Measurements from ENCODE around the gene LMAN2.
A peak's percentile ranks its signal among the peaks of the same experiment; 100 is the strongest.
"Not testable (repeated sequence)": the region's sequence is repeated elsewhere in the genome, so short reads cannot be mapped to it uniquely, and the experiment has no call there.

LMAN2 gene

DNA sequence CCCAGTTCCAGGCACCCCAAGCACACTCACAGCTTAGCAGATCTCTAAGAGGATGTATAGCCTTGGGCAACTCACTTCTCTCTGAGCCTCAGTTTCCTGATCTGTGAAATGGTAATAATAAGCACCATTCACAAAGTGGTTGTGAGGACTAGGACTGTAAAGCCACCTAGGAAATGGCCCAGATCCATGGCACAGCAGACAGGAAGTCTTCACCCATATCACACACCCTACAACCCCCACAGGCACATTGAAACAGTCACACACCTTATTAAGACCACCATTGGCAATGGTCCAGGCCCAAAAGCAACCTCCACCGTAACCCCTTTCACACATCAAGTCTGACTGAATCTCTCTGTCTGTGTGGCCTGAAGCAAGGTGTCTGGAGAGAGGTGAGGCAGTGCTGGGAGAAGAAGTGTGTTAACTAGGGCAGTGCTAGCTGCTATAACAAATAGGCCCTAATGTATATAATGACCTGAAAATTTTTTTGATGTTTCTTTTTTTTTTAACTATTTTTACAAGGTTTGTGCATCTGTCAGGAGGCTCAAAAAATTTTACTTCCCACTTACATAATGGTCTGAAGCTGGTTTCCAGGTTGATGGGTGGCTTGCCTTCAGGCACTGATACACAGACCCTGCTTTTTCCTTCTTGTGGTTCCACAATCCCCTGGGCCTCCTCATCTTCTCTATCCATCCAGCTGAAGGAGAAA, 3.8 kb upstream of the LMAN2 start:
- no peak overlapping the region for H3K27ac ChIP-seq
- no peak overlapping the region for H3K4me3 ChIP-seq

DNA sequence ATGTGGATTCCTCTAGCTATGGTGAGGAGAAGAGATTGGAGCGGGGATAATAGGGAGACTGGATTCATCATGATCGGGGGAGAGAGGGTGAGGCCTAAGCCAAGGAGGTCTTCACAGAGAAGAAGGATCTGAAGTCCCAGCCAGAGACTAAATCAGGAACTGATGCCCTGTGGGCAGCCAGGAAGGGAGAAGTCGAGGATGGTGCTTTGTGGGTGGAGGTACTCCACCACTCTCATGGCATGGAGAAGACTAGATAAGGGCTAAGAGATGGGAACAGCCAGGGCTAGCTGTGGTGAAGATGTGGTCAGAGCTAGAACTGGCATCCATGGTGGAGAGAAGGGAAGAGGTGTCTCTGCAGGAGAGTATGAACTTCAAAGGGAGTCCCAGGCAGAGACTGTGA, 3.2 kb upstream of the LMAN2 start:
- Histone ChIP-seq H3K4me3 (no peak overlapping the region), H3K27ac (no peak overlapping the region)

DNA sequence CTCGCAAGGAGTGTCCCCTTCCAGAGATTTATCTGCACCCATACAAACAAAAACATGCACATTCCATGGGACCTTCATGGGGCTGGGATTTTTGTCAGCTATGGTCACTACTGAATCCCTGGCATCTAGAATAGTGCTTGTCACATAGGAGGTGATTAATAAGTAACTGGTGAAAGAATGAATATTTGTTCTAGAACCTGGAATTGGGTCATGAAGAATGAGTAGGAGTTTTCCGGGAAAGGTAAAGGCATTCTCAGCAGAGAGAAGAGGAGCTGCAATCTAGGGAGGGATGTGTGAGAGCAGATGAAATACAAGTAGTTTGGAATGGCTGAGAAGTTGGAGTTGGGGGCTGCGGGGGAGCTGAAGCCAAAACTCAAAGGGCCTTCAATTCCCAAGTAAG, 2.8 kb upstream of the LMAN2 start:
- Histone ChIP-seq H3K27ac (no peak overlapping the region), H3K4me3 (no peak overlapping the region)

DNA sequence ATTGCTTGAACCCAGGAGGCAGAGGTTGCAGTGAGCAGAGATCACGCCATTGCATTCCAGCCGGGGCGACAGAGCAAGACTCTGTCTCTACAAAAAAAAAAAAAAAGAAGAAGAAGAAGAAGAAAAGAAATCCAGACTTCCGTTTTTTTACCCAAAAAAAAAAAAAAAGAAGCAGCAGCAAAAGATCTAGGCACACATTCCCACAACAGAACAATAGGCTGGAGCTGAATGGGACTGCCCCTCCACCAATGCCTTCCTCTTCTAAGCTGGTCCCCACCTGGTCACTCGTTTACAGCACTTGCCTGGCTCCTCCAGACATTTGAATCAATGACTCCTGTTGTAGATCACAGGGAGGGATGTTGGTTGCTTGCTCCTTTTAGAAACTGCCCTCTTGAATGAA, 1.6 kb upstream of the LMAN2 start:
- Histone ChIP-seq H3K4me3 (no peak overlapping the region), H3K27ac (peak overlapping the region in 1 of 21 experiments; percentile 97)

DNA sequence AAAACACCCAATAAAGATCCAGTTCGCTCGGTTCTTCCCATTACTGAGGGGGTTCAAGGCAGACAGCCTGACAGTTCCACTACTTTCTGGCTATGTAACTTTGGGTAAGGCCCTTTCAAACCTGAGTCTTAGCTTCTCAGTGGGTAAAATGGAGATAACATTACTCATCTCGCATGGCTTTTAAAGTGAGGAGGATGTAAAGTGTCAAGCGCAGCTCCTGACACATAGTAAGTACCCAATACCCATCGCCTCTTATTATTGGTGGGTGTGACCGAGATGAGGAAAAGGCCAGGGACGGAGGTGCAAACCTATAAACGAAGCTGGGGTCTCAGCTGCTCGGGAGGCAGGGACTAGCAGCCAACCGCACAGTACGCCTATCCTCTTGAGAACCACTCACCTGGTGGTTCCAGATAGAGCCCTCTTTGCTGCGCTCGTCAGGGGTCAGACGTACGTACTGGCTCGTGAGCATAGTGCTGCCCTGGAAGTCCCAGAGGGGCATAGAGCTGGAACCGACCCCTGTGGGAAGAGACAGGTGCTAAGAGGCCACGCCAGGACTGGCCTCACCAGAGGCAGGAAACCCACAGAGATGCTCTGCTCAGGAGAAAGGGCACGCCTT, 584 bp downstream of the LMAN2 start:
- peak overlapping the region; percentile 68 to 97 (median 87) for H3K4me3 ChIP-seq
- peak overlapping the region; percentile 84 to 99 (median 95) for H3K27ac ChIP-seq

DNA sequence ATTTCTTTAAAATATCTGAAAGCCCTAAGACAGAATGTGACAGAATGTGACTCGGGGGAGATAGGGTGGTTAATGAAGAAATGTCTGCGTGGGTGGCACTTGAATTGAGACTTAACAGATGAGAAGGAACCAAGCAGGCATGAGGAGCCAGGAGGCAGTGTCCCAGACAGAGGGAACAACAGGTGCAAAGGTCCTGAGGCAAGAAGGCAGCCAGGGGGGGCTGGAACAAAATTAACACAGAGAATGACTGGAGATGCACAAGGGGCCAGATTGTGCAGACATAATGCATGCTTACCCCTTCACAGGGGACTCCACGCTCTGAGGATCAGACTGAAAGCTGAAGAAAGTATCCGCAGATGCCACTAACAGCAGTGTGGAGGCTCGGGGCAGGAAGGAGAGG, 1.7 kb downstream of the LMAN2 start:
- peak overlapping the region in 1 of 7 experiments; percentile 95 for H3K4me3 ChIP-seq

DNA sequence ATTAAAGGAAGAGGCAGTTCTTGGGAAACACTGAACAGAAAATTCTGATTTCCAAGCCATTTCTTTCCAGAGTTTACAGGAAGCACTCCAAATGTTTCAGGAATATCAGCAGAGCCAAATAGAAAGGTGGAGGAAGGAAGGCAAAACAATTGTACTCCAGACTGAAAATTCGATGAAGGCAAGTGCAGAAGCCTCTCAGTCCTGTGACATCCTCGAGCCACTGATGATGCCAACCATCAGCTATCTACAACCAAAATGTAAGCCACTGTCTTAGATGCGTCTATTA, 2.2 kb downstream of the LMAN2 start:
- no peak overlapping the region for H3K27ac ChIP-seq
- no peak overlapping the region for H3K4me3 ChIP-seq

More for the DNA sequence above, 1.7 kb downstream of the LMAN2 start:
- no peak overlapping the region for H3K27ac ChIP-seq

DNA sequence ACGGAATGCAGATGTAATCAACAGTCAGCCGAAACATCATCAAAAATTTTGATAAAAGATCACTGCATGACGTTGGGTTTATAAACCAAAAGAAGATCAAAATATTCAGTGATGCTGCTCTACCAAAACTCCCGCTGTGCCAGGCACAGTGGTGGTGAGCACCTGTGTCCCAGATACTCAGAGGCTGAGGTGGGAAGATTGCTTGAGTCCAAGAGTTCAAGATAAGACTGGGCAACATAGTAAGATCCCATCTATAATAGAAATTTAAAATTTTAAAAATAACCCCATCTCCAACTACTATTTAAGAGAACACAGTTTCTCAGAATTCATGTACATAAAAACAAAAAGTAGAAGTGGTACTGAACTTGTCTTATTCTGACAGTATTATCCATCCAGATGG, 3.8 kb downstream of the LMAN2 start:
- Histone ChIP-seq H3K27ac (no peak overlapping the region), H3K4me3 (no peak overlapping the region)

DNA sequence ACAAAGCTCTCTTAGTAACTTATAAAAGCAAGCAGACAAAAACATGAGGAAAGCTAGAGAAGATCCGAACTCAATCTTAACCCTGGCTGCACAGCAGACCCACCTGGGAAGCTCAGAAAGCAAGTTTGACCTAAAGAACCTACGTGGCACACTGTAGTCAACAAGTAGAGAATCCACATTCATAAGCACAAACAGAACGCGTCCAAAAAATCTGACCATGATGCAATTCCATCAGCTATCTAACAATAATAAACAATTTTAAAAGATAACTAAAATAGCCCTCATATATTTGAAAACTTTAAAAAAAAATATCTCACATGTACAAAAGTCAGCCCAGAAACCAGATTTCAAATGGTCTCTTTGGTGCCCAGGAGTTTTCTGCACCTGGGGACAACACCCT, 4.6 kb downstream of the LMAN2 start:
- no peak overlapping the region for H3K27ac ChIP-seq
- H3K4me3 ChIP-seq: no peak overlapping the region

DNA sequence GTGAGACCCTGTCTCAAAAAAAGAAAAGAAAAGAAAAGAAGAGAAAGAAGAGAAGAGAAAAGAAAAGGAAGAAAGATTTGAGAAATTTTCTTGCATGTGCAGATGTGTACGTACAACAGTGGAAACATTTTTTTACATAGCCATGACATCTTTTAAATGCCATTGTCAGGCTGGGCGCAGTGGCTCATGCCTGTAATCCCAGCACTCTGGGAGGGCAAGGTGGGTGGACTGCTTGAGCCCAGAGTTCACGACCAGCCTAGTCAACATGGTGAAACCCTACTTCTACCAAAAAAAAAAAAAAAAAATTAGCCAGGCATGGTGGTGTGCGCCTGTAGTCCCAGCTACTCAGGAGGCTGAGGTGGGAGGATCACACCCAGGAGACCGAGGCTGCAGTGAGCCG, 6.6 kb downstream of the LMAN2 start:
- Histone ChIP-seq H3K4me3 (no peak overlapping the region), H3K27ac (no peak overlapping the region)

DNA sequence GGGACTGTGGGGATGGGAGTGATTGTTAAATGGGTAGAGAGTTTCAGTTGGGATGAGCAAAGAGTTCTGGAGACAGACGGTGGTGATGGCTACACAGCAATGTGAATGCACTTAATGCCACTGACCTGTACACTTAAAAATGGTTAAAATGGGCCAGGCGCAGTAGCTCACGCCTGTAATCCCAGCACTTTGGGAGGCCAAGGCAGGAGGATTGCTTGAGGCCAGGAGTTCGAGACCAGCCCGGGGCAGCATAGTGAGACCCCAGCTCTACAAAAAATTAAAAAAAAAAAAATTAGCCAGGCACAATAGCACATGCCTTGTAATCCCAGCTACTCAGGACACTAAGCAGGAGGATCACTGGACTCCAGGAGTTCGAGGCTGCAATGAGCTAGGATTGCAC, 7.7 kb downstream of the LMAN2 start:
- H3K27ac ChIP-seq: no peak overlapping the region

DNA sequence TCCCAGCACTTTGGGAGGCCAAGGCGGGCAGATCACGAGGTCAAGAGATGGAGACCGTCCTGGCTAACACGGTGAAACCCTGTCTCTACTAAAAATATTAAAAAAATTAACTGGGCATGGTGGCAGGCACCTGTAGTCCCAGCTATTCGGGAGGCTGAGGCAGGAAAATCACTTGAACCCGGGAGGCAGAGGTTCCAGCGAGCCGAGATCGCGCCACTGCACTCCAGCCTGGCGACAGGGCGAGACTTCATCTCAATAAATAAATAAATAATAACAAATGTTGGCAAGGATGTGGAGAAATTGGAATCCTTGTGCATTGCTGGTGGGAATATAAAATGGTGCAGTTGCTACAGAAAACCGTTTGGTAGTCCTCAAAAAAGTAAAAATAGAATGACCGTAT, 8.5 kb downstream of the LMAN2 start:
- not testable (repeated sequence) for H3K4me3 ChIP-seq, H3K27ac ChIP-seq

More for the DNA sequence above, 7.7 kb downstream of the LMAN2 start:
- H3K4me3 ChIP-seq: no peak overlapping the region

DNA sequence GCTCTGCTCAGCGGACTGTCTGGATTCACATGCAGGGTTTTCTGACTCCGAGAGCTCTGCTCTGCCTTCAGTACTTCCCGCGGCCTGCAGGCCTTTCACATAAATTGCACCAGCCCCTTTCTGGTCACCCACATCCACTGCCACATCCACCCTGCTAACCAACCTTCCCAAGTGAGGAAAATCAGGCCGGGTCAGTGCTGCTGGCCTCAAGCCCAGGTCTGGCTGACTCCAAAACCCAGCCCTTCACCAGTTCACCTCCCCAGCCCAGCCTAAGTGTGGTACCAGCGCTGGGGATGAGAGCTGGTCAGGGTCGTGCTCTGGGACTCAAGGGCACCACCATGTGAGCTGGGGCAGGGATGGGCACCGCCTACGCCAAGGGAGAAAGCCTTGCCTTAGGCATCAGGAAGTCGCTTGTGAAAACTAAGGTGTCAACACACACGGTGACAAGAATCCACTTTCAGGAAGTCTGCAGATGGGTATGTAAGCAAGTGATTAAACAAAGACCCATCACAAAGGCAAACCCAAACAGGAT, 12.3 kb downstream of the LMAN2 start:
- Histone ChIP-seq H3K4me3 (no peak overlapping the region), H3K27ac (peak overlapping the region in 2 of 21 experiments; percentile 5 to 9)

DNA sequence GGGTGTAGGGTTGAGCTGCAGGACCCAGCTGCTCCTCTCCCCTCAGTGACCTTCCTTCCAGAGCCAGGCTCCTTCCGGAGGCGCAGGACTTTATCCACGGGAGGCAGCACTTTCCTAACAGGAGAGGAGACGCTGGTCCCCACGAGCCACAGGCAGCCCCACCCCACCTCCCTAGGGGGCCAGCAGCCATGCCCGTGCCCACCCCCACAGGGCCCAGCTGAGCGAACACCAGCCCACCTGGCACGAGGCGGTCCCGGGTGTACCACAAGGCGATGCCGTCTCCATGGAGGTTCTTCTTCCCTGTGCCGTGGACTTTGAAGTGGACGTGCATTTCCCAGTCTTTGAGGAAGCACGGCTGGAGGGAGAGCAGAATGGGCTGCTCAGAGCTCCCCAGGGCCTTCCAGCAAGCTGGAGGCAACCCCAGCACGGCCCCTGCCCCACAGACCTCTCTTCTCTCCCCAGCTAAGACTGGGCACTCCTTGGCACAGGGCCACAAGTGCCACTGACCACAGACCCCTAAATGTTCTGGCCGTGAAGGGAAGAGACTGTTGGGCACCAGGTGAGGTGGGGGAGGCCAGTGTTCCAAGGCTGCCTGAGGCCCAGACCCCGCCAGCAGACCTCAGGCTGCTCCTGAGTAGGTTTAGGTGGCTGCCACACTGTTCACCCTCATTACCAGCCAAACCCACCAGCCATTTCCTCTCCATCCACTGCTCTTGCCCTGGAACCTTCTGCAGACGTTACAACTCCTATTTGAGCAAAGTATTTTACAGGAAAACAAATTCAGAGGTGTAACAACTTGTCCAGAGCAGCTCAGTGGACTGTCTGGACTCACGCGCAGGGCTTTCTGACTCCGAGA, 13.0 kb downstream of the LMAN2 start:
- peak overlapping the region in 2 of 21 experiments; percentile 5 to 9 for H3K27ac ChIP-seq
- no peak overlapping the region for H3K4me3 ChIP-seq

DNA sequence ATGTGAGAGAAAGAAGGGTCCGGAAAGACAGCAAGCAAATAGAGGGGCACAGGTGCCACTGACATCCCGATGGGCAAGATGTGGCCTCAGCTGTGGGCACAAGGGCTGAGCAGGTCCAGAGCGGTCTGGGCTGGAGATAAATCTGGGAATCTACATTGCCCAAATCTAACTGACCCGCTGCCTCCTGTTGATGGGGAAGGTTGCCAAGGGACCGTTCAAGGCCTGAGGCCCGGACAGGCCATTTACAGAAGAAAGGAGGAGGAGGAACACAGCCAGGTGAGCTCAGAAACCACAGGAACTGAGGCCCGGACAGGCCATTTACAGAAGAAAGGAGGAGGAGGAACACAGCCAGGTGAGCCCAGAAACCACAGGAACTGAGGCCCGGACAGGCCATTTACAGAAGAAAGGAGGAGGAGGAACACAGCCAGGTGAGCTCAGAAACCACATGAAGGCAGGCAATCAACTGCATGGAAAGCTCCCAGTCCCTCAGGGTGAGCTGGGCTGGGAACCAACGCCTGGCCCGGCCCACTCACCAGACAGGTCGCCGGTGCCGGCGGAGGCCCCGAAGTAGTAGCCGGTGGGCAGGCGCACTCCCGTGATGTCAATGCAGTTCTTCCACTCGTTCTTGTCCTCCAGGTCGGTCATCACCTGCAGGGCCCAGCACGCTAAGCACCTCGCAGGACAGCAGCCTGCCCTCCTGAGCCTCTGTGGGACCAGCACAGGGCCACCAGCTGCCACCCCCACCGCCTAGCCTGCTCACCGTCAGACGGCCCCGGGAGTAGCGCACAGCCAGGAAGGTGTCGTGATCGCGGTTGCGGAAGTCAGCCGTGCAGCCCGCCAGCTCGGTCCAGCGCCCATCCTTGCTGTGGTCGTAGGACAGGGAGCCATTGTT, 14.6 kb downstream of the LMAN2 start:
- no peak overlapping the region for H3K4me3 ChIP-seq
- H3K27ac ChIP-seq: no peak overlapping the region

DNA sequence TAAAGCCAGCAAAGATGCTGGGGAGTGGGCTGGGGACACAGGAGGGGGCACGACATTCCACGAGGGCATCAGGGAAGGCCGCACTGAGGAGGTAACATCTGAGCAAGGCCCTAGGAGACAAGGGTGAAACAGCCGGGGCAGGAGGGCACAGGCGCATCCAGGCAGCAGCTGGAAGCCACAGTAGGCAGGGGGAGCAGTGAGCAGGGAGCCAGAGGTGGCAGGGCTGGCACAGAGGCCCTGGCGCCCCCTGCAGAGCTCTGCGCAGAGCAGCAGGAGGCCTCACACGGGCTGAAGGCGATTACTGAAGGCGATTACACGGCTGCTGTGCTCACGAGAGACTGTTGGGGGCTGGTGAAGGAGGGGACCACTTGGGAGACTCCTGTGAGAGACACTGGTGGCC, 15.4 kb downstream of the LMAN2 start:
- no peak overlapping the region for H3K27ac ChIP-seq
- H3K4me3 ChIP-seq: no peak overlapping the region

DNA sequence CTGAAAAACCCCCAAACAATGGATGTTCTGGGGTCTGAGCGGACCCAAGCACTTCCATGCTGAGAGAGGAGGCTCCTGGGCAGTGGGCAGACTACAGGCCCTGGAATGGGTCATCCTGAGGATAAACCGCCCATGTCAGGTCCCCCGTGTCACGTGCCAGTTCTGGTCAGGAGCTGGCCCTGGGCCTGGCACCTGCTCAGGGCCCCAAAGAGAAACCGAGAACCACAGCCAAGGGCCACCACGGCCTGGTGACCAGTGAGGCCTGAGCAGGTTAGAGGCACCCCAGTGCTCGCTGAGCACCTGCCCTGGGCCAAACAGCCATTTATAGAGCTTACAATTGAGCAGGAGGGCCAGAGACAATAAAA, 15.8 kb downstream of the LMAN2 start:
- H3K27ac ChIP-seq: no peak overlapping the region

DNA sequence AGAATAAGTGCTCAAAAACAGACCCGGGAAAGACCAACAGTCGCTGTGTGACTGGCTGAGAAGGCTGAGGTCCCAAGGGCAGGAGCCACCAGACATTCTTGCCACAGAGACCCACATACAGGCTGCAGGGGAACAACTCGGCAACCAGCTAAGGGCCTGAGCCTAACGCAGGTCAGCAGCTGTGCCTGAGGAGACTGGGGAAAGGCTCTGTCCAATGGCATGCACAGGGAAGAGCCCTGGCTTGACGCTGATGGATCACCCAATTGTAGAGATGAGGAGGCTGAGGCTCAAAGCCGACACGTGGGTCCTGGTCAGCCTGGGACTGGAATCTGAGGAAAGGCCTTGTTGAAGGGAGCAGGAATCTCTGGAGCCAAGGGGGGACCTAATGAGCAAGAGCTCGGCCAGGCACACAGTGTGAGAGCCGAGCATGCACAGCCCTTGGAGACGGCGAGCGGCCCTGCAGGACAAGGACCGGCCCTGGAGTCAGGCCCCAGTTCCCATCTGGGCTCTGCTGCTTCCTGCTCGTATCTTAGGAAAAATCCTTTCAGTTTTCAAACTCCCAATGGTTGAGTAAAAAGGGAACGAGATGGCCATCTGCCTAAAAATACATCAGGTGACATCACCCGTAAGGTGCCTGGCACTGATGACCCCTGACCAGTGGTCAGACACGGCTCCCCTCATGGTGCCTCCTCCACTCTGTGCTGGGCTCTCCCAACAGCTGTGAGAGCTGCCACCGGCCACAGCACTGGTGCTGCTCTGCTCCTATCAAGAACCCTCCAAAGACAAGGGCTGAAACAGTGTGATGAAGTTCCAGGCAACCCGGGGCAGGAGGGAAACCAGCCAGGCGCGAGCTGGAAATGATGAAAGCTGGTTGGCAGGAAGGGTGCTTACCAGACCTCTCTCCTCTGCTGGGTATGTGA, 16.4 kb downstream of the LMAN2 start:
- Histone ChIP-seq H3K27ac (no peak overlapping the region), H3K4me3 (no peak overlapping the region)

More for the DNA sequence above, 15.8 kb downstream of the LMAN2 start:
- no peak overlapping the region for H3K4me3 ChIP-seq

DNA sequence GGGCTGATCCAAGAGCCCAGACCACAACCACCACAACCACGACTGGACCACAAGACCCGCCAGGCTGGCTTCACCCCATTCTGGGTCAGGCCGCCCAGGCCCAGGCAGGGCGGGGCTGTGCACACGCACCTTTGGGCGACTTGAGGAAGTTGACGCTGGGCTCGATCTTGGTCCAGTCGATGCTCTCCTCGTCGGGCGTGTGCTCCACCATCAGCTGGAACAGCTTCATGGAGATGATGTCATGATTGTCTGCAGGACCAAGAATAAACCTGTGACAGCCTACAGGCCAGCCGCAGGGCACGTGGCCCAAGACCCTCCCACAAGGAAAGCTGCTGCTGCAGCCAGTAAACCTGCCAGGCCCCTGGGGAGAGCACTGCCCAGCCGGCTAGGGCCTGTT, 17.3 kb downstream of the LMAN2 start:
- no peak overlapping the region for H3K27ac ChIP-seq
- H3K4me3 ChIP-seq: no peak overlapping the region

All from skin epidermis (tissue), 12 donors.